CD8-positive, alpha-beta memory T cell (primary cell): ENCODE results near the gene MAGEB17. TPM values are rescaled to one million over a fixed set of nuclear protein-coding genes. Genes with fewer than 3 reads are reported as not detected.
"Not testable (repeated sequence)": the region's sequence is repeated elsewhere in the genome, so short reads cannot be mapped to it uniquely, and the experiment has no call there.

Source experiments
- CTCF ChIA-PET: fragments of 350-600 bp; sonication (Branson Sonifier 250); formaldehyde crosslinking; loops from one replicate; lab custom pipeline; 2021; ENCODE audit warnings: antibody characterized with exemption; lab: Charles Lee
- POLR2A ChIA-PET: fragments of 350-600 bp; sonication (Branson Sonifier 250); formaldehyde crosslinking; loops from one replicate; lab custom pipeline; 2021; ENCODE audit warnings: antibody characterized with exemption; lab: Charles Lee
- DNase-seq, 5 donors: peaks; one replicate each; pipeline versions ENCODE4 v3.0.0 to v3.0.0-alpha.2; 2020 to 2022; ENCODE audit warnings: mixed read lengths in 1 of 5
- H3K27ac ChIP-seq: one replicate; pipeline ENCODE4 v1.7.0; 2013; ENCODE audit warnings: low read depth, mild to moderate bottlenecking, low read length, moderate library complexity
- H3K27me3 ChIP-seq: 2 replicates; pipeline ENCODE4 v1.7.0; 2013; ENCODE audit warnings: low read length, mild to moderate bottlenecking; ENCODE audit not compliant: insufficient read depth, poor library complexity, severe bottlenecking
- H3K36me3 ChIP-seq: 2 replicates; pipeline ENCODE4 v1.7.0; 2013; ENCODE audit warnings: mild to moderate bottlenecking, low read length, moderate library complexity; ENCODE audit not compliant: insufficient read depth
- H3K4me1 ChIP-seq: 2 replicates; pipeline ENCODE4 v1.7.0; 2013; ENCODE audit warnings: mild to moderate bottlenecking, low read length, moderate library complexity; ENCODE audit not compliant: insufficient read depth
- H3K4me3 ChIP-seq: 2 replicates; pipeline ENCODE4 v1.7.0; 2013; ENCODE audit warnings: mild to moderate bottlenecking, low read length
- H3K9me3 ChIP-seq: 2 replicates; pipeline ENCODE4 v1.7.0; 2013; ENCODE audit warnings: mild to moderate bottlenecking, low read length
- H3K27ac Mint-ChIP-seq, 8 donors: one replicate each; pipeline ENCODE4 v1.8.0; 2020 to 2021; ENCODE audit warnings: mixed read lengths in 8 of 8, mild to moderate bottlenecking in 6 of 8, inconsistent platforms in 3 of 8, moderate library complexity in 3 of 8
- H3K27me3 Mint-ChIP-seq, 2 donors: one replicate each; pipeline ENCODE4 v1.8.0; 2020 to 2021; ENCODE audit warnings: mixed read lengths in 2 of 2, mild to moderate bottlenecking in 1 of 2, moderate library complexity in 1 of 2
- H3K36me3 Mint-ChIP-seq, 3 donors: one replicate each; pipeline ENCODE4 v1.8.0; 2020 to 2021; ENCODE audit warnings: mixed read lengths in 3 of 3, inconsistent platforms in 1 of 3, mild to moderate bottlenecking in 1 of 3
- H3K4me1 Mint-ChIP-seq, 3 donors: one replicate each; pipeline ENCODE4 v1.8.0; 2020 to 2021; ENCODE audit warnings: mixed read lengths in 3 of 3, inconsistent platforms in 1 of 3, mild to moderate bottlenecking in 1 of 3
- H3K4me3 Mint-ChIP-seq, 7 donors: one replicate each; pipeline ENCODE4 v1.8.0; 2020 to 2021; ENCODE audit warnings: mixed read lengths in 7 of 7, mild to moderate bottlenecking in 6 of 7, moderate library complexity in 4 of 7, inconsistent platforms in 2 of 7
- H3K9me3 Mint-ChIP-seq, 5 donors: one replicate each; pipeline ENCODE4 v1.8.0; 2020 to 2022; ENCODE audit warnings: mixed read lengths in 5 of 5, mild to moderate bottlenecking in 3 of 5, moderate library complexity in 2 of 5, inconsistent platforms in 1 of 5
- polyA plus RNA-seq: library from polyadenylated mRNA; unstranded; fragments of 300-500 nt; fragmentation: Illumina TruSeq; gene quantifications from one replicate; pipeline ENCODE4 v1.2.3, GENCODE V29; 2021
- total RNA-seq, 2 experiments: library from RNA; stranded (reverse); gene quantifications; one replicate each; pipeline ENCODE4 v1.2.3, GENCODE V29; 2021

MAGEB17 gene
- total and polyA plus RNA-seq, 3 experiments from 2014 or later: not detected

DNA sequence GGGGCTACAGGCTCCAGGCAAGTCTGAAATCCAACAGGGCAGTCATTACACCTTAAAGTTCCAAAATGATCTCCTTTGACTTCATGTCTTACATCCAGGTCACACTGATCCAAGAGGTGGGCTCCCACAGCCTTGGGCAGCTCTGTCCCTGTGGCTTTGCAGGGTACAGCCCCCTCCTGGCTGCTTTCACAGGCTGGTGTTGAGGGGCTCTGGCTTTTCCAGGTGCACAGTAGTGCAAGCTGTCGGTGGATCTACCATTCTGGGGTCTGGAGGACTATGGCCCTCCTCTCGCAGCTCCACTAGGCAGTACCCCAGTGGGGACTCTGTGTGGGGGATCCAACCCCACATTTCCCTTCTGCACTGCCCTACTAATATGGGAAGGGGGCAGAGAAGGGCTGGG is 6.1 kb upstream of the MAGEB17 start:
- H3K4me3 Mint-ChIP-seq: not testable (repeated sequence)

DNA sequence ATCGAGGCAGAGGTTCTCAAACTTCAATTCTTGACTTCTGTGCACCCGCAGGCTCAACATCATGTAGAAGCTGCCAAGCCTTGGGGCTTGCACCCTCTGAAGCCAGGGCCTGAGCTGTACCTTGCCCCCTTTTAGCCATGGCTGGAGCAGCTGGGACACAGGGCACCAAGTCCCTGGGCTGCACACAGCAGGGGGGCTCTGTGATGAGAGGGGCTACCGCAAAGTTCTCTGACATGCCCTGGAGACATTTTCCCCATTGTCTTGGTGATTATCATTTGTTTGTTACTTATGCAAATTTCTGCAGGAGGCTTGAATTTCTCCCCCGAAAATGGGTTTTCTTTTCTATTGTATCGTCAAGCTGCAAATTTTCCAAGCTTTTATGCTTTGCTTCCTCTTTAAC is 4.9 kb upstream of the MAGEB17 start:
- no peaks in the 10 kb centered on the region for H3K9me3 ChIP-seq
- Mint-ChIP-seq H3K27me3 (peaks cover 10 to 17% of the 10 kb centered on the region in 2 donors), H3K4me1 (no peaks in the 10 kb centered on the region), H3K36me3 (no peaks in the 10 kb centered on the region), H3K4me3 (no peak overlapping the region), H3K9me3 (no peaks in the 10 kb centered on the region), H3K27ac (no peak overlapping the region)
- no peak overlapping the region for H3K27ac ChIP-seq
- ChIA-PET CTCF (no interaction called here), POLR2A (no interaction called here)
- DNase-seq: no peak
- H3K27me3 ChIP-seq: no peaks in the 10 kb centered on the region
- no peaks in the 10 kb centered on the region for H3K36me3 ChIP-seq
- no peaks in the 10 kb centered on the region for H3K4me1 ChIP-seq
- H3K4me3 ChIP-seq: no peak overlapping the region

More for the DNA sequence above, 6.1 kb upstream of the MAGEB17 start:
- H3K27ac ChIP-seq, H3K36me3 ChIP-seq, H3K4me1 Mint-ChIP-seq, H3K27me3 ChIP-seq, H3K36me3 Mint-ChIP-seq, DNase-seq, H3K9me3 ChIP-seq, H3K9me3 Mint-ChIP-seq, H3K27ac Mint-ChIP-seq, CTCF ChIA-PET, H3K4me1 ChIP-seq, POLR2A ChIA-PET, H3K4me3 ChIP-seq: not testable (repeated sequence)
- H3K27me3 Mint-ChIP-seq: peaks cover 10 to 11% of the 10 kb centered on the region in 2 donors

DNA sequence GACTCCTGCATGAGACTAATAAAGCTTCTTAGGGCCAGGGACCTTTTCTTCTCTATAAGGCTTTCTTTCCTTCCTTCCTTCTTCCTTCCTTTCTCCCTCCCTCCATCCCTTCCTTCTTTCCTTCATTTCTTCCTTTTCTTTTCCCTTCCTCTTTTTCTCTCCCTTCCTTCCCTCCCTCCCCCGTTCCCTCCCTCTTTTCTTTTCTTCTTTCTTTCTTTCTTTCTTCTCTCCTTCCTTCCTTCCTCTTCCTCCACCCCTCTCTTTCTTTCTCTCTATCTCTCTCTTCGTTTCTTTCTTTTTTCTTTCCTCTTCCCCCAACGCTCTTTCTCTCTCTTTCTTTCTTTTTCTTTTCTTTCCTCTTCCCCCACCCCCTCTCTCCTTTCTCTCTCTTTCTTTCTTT is 2.5 kb upstream of the MAGEB17 start:
- H3K9me3 ChIP-seq: no peaks in the 10 kb centered on the region

DNA sequence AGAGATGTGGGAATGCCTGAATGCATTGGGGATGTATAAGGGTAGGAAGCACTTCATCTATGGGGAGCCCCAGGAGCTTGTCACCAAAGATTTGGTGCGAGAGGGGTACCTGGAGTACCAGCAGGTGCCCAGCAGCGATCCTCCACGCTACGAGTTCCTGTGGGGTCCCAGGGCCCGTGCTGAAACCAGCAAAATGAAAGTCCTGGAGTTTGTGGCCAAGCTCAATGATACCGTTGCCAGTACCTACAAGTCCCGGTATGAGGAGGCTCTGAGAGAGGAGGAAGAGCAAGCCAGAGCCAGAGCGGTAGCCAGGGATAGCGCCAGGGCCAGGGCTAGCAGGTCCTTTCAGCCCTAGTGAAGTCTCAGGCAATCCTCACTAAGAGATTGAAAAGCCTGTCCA is 3.8 kb downstream of the MAGEB17 start:
- Mint-ChIP-seq H3K4me3 (no peak overlapping the region), H3K9me3 (no peaks in the 10 kb centered on the region), H3K27me3 (peaks cover 0 to 8% of the 10 kb centered on the region in 2 donors), H3K4me1 (no peaks in the 10 kb centered on the region), H3K36me3 (no peaks in the 10 kb centered on the region), H3K27ac (no peak overlapping the region)
- Histone ChIP-seq H3K4me3 (no peak overlapping the region), H3K9me3 (no peaks in the 10 kb centered on the region), H3K36me3 (no peaks in the 10 kb centered on the region), H3K4me1 (no peaks in the 10 kb centered on the region), H3K27ac (no peak overlapping the region), H3K27me3 (no peaks in the 10 kb centered on the region)
- ChIA-PET CTCF (no interaction called here), POLR2A (no interaction called here)
- no peak for DNase-seq

More for the DNA sequence above, 2.5 kb upstream of the MAGEB17 start:
- ChIA-PET CTCF (no interaction called here), POLR2A (no interaction called here)
- Mint-ChIP-seq H3K27me3 (peaks cover 9 to 17% of the 10 kb centered on the region in 2 donors), H3K4me3 (no peak overlapping the region), H3K4me1 (no peaks in the 10 kb centered on the region), H3K9me3 (no peaks in the 10 kb centered on the region), H3K36me3 (no peaks in the 10 kb centered on the region), H3K27ac (no peak overlapping the region)
- Histone ChIP-seq H3K27ac (no peak overlapping the region), H3K4me3 (no peak overlapping the region), H3K27me3 (no peaks in the 10 kb centered on the region), H3K36me3 (no peaks in the 10 kb centered on the region), H3K4me1 (no peaks in the 10 kb centered on the region)
- no peak for DNase-seq

DNA sequence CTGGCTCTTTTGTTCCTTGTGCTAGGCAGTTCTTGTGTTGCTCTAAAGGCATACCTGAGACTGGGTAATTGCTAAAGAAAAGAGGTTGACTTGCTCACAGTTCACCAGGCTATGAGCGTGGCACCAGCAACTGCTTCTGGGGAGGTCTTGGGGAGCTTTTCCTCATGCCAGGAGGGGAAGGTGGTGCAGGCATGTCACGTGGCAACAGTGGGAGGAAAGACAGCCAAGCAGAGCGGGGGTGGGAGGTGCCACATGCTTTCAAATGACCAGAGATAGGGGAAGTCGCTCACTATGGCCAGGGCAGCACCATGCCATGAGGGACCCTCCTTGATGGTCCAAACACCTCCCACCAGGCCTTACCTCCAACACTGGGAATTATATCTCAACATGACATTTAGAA is 4.7 kb downstream of the MAGEB17 start:
- CTCF ChIA-PET: no interaction called here
- H3K9me3 ChIP-seq: no peaks in the 10 kb centered on the region
- Mint-ChIP-seq H3K9me3 (no peaks in the 10 kb centered on the region), H3K27ac (no peak overlapping the region), H3K27me3 (peaks cover 0 to 3% of the 10 kb centered on the region in 2 donors), H3K4me1 (no peaks in the 10 kb centered on the region), H3K36me3 (no peaks in the 10 kb centered on the region), H3K4me3 (no peak overlapping the region)
- no peak overlapping the region for H3K4me3 ChIP-seq
- H3K4me1 ChIP-seq: no peaks in the 10 kb centered on the region
- POLR2A ChIA-PET: no interaction called here
- no peak overlapping the region for H3K27ac ChIP-seq
- DNase-seq: no peak
- no peaks in the 10 kb centered on the region for H3K27me3 ChIP-seq
- H3K36me3 ChIP-seq: no peaks in the 10 kb centered on the region

DNA sequence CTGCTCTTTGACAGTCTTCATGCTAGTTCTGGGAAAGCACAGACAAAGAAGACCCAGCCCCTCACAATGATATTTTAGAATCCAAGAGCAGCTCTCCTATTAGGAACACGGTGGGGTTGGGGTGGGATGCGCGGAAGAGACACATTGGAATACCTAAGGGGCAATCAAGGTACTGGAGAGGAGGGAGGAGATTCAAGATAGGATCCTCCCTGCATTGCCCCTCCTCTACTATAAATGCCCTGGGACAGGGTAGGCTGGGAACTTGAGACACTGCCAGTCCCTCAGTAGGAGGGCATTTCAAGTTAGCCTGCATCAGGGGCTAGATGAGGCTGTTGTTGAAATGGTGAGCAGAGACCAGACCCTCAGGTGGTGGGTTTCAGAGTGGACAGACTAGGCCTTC is 5.1 kb downstream of the MAGEB17 start:
- Histone ChIP-seq H3K4me1 (no peaks in the 10 kb centered on the region), H3K27ac (no peak overlapping the region), H3K27me3 (no peaks in the 10 kb centered on the region), H3K36me3 (no peaks in the 10 kb centered on the region), H3K4me3 (no peak overlapping the region), H3K9me3 (no peaks in the 10 kb centered on the region)
- Mint-ChIP-seq H3K36me3 (no peaks in the 10 kb centered on the region), H3K27me3 (peaks cover 0 to 3% of the 10 kb centered on the region in 2 donors), H3K4me3 (no peak overlapping the region), H3K27ac (no peak overlapping the region), H3K9me3 (no peaks in the 10 kb centered on the region), H3K4me1 (no peaks in the 10 kb centered on the region)
- POLR2A ChIA-PET: no interaction called here
- CTCF ChIA-PET: no interaction called here
- DNase-seq: no peak

DNA sequence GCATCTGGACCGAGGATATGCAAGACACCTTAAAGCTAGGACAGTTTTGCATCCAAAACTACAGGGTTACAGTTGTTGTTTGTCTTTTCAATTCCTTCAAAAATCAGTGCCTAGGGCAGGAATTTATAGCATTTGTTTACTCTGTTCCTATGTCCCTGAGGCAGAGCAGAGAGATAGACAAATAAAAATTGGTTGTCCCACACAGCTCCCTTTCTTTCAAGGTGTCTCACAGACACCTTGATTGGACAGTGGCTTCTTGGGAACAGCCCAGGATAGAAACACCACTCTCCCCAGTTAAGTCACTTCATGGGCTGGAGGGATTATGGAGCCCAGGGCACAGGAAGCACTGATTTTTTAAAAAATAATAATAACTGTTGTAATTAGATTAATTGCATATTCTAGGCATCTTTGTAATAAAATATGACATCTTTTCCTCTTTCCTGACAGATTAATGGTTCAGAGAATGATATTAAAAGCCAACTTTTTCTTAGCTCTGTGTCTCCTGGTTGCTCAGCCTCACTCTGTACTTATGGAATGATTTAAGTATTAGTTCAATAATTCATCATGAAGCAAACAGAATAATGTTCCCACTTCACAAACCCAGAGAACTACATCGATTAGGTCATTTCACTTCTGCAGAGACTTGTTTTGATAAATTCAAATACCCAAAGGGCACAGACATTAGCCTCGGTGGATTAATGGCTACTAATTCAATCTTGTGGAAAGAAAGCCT is 8.2 kb downstream of the MAGEB17 start:
- H3K36me3 ChIP-seq: no peaks in the 10 kb centered on the region
- ChIA-PET POLR2A (no interaction called here), CTCF (no interaction called here)
- DNase-seq: no peak
- H3K4me1 Mint-ChIP-seq: no peaks in the 10 kb centered on the region
- H3K9me3 ChIP-seq: no peaks in the 10 kb centered on the region
- peaks cover 0 to 5% of the 10 kb centered on the region in 2 donors for H3K27me3 Mint-ChIP-seq
- H3K4me3 ChIP-seq: no peak overlapping the region
- no peak overlapping the region for H3K4me3 Mint-ChIP-seq
- H3K36me3 Mint-ChIP-seq: no peaks in the 10 kb centered on the region
- H3K27ac Mint-ChIP-seq: no peak overlapping the region
- no peaks in the 10 kb centered on the region for H3K4me1 ChIP-seq
- H3K27me3 ChIP-seq: no peaks in the 10 kb centered on the region
- no peaks in the 10 kb centered on the region for H3K9me3 Mint-ChIP-seq
- H3K27ac ChIP-seq: no peak overlapping the region

DNA sequence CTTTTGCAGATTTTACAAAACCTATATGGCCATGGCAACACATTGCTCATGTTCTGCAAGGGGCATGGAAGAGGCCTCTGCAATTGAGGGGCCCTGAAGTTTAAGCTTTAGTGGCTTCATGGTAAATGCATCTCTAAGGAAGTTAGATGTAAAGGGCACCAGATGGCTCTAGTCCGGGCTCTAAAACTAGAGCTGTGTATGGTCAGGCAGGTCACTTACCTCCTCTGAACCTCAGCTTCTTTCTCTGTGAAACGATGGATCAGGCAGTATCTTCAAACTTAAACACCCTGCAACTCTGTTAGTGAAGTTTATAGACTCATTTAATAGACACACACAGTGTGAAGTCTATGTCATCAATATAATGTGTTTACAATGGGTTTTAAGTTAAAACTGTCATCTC is 10.0 kb downstream of the MAGEB17 start:
- peaks cover 3 to 8% of the 10 kb centered on the region in 2 donors for H3K27me3 Mint-ChIP-seq
- Histone ChIP-seq H3K36me3 (no peaks in the 10 kb centered on the region), H3K27me3 (no peaks in the 10 kb centered on the region), H3K4me1 (no peaks in the 10 kb centered on the region), H3K9me3 (no peaks in the 10 kb centered on the region), H3K4me3 (no peak overlapping the region), H3K27ac (no peak overlapping the region)
- H3K36me3 Mint-ChIP-seq: no peaks in the 10 kb centered on the region
- ChIA-PET CTCF (no interaction called here), POLR2A (no interaction called here)
- no peak for DNase-seq
- no peaks in the 10 kb centered on the region for H3K4me1 Mint-ChIP-seq
- no peaks in the 10 kb centered on the region for H3K9me3 Mint-ChIP-seq
- no peak overlapping the region for H3K4me3 Mint-ChIP-seq
- H3K27ac Mint-ChIP-seq: no peak overlapping the region
